IgD-negative memory B cell (primary cell): Measurements from ENCODE around the gene NAV3. TPM values are rescaled to one million over a fixed set of nuclear protein-coding genes. Genes with fewer than 3 reads are reported as not detected.

Experiments
- H3K27ac Mint-ChIP-seq, 3 donors: one replicate each; pipeline ENCODE4 v1.8.0; 2020 to 2022; ENCODE audit warnings: mild to moderate bottlenecking in 3 of 3, mixed read lengths in 3 of 3, moderate library complexity in 1 of 3
- H3K27me3 Mint-ChIP-seq: one replicate; pipeline ENCODE4 v1.8.0; 2021; ENCODE audit warnings: mixed read lengths
- H3K36me3 Mint-ChIP-seq: one replicate; pipeline ENCODE4 v1.8.0; 2020; ENCODE audit warnings: mild to moderate bottlenecking, mixed read lengths
- H3K4me1 Mint-ChIP-seq, 3 donors: one replicate each; pipeline ENCODE4 v1.8.0; 2020 to 2022; ENCODE audit warnings: mixed read lengths in 3 of 3, mild to moderate bottlenecking in 1 of 3
- H3K4me3 Mint-ChIP-seq, 4 donors: one replicate each; pipeline ENCODE4 v1.8.0; 2020 to 2022; ENCODE audit warnings: mild to moderate bottlenecking in 4 of 4, mixed read lengths in 4 of 4, moderate library complexity in 3 of 4
- H3K9me3 Mint-ChIP-seq, 3 donors: one replicate each; pipeline ENCODE4 v1.8.0; 2020 to 2021; ENCODE audit warnings: mixed read lengths in 3 of 3, mild to moderate bottlenecking in 1 of 3
- polyA plus RNA-seq: library from polyadenylated mRNA; unstranded; fragments of 300-500 nt; fragmentation: Illumina TruSeq; gene quantifications from one replicate; pipeline ENCODE4 v1.2.3, GENCODE V29; 2021

The NAV3 gene
- polyA plus RNA-seq, 1 donor from 2014 or later: 0.11 TPM

GRCh38 chr12:77865178-77865577, 34.5 kb downstream of the NAV3 start:
- H3K4me1 Mint-ChIP-seq: no peaks in the 10 kb centered on the region
- H3K36me3 Mint-ChIP-seq: no peaks in the 10 kb centered on the region
- no peaks in the 10 kb centered on the region for H3K9me3 Mint-ChIP-seq
- no peak overlapping the region for H3K27ac Mint-ChIP-seq
- no peaks in the 10 kb centered on the region for H3K27me3 Mint-ChIP-seq
- H3K4me3 Mint-ChIP-seq: no peak overlapping the region

GRCh38 chr12:77878901-77879300, 48.2 kb downstream of the NAV3 start:
- peaks cover 0 to 3% (median 0%) of the 10 kb centered on the region in 3 donors for H3K9me3 Mint-ChIP-seq
- no peaks in the 10 kb centered on the region for H3K36me3 Mint-ChIP-seq
- no peaks in the 10 kb centered on the region for H3K4me1 Mint-ChIP-seq
- H3K27ac Mint-ChIP-seq: no peak overlapping the region
- no peaks in the 10 kb centered on the region for H3K27me3 Mint-ChIP-seq
- H3K4me3 Mint-ChIP-seq: no peak overlapping the region

- H3K27me3 Mint-ChIP-seq: no peaks in the 10 kb centered on the region
- no peaks in the 10 kb centered on the region for H3K4me1 Mint-ChIP-seq
- H3K9me3 Mint-ChIP-seq: peaks cover 0 to 3% (median 0%) of the 10 kb centered on the region in 3 donors
- no peak overlapping the region for H3K27ac Mint-ChIP-seq
- no peaks in the 10 kb centered on the region for H3K36me3 Mint-ChIP-seq
- H3K4me3 Mint-ChIP-seq: no peak overlapping the region
Observed at GRCh38 chr12:77882709-77883108, 52.0 kb downstream of the NAV3 start.

- H3K27me3 Mint-ChIP-seq: no peaks in the 10 kb centered on the region
- no peaks in the 10 kb centered on the region for H3K4me1 Mint-ChIP-seq
- no peak overlapping the region for H3K4me3 Mint-ChIP-seq
- H3K27ac Mint-ChIP-seq: no peak overlapping the region
- H3K9me3 Mint-ChIP-seq: no peaks in the 10 kb centered on the region
- H3K36me3 Mint-ChIP-seq: no peaks in the 10 kb centered on the region
Observed at GRCh38 chr12:77888611-77889010, 57.9 kb downstream of the NAV3 start.

- Mint-ChIP-seq H3K27me3 (no peaks in the 10 kb centered on the region), H3K4me3 (no peak overlapping the region), H3K4me1 (no peaks in the 10 kb centered on the region), H3K36me3 (no peaks in the 10 kb centered on the region), H3K27ac (no peak overlapping the region), H3K9me3 (no peaks in the 10 kb centered on the region)
Observed at GRCh38 chr12:77891518-77892147, 60.9 kb downstream of the NAV3 start.

GRCh38 chr12:77893918-77894317, 63.2 kb downstream of the NAV3 start:
- no peaks in the 10 kb centered on the region for H3K4me1 Mint-ChIP-seq
- no peak overlapping the region for H3K4me3 Mint-ChIP-seq
- H3K27me3 Mint-ChIP-seq: no peaks in the 10 kb centered on the region
- no peak overlapping the region for H3K27ac Mint-ChIP-seq
- H3K9me3 Mint-ChIP-seq: peaks cover 0 to 2% (median 0%) of the 10 kb centered on the region in 3 donors
- no peaks in the 10 kb centered on the region for H3K36me3 Mint-ChIP-seq

- peaks cover 0 to 2% (median 0%) of the 10 kb centered on the region in 3 donors for H3K9me3 Mint-ChIP-seq
- H3K4me3 Mint-ChIP-seq: peak overlapping the region in 1 of 4 donors; percentile 27
- H3K27me3 Mint-ChIP-seq: no peaks in the 10 kb centered on the region
- H3K4me1 Mint-ChIP-seq: no peaks in the 10 kb centered on the region
- no peak overlapping the region for H3K27ac Mint-ChIP-seq
- H3K36me3 Mint-ChIP-seq: no peaks in the 10 kb centered on the region
Observed at GRCh38 chr12:77894556-77894955, 63.9 kb downstream of the NAV3 start.

- H3K27me3 Mint-ChIP-seq: no peaks in the 10 kb centered on the region
- no peak overlapping the region for H3K27ac Mint-ChIP-seq
- H3K9me3 Mint-ChIP-seq: peaks cover 0 to 5% (median 0%) of the 10 kb centered on the region in 3 donors
- H3K4me3 Mint-ChIP-seq: no peak overlapping the region
- H3K36me3 Mint-ChIP-seq: no peaks in the 10 kb centered on the region
- no peaks in the 10 kb centered on the region for H3K4me1 Mint-ChIP-seq
Observed at GRCh38 chr12:77895699-77896098, 65.0 kb downstream of the NAV3 start.

GRCh38 chr12:77907936-77908335, 77.2 kb downstream of the NAV3 start:
- H3K27ac Mint-ChIP-seq: no peak overlapping the region
- H3K9me3 Mint-ChIP-seq: peaks cover 0 to 5% (median 0%) of the 10 kb centered on the region in 3 donors
- H3K27me3 Mint-ChIP-seq: no peaks in the 10 kb centered on the region
- no peaks in the 10 kb centered on the region for H3K4me1 Mint-ChIP-seq
- no peak overlapping the region for H3K4me3 Mint-ChIP-seq
- H3K36me3 Mint-ChIP-seq: no peaks in the 10 kb centered on the region

GRCh38 chr12:77914081-77914488, 83.4 kb downstream of the NAV3 start:
- peaks cover 0 to 4% (median 0%) of the 10 kb centered on the region in 3 donors for H3K9me3 Mint-ChIP-seq
- no peaks in the 10 kb centered on the region for H3K36me3 Mint-ChIP-seq
- peaks cover 5% of the 10 kb centered on the region for H3K27me3 Mint-ChIP-seq
- no peak overlapping the region for H3K4me3 Mint-ChIP-seq
- H3K27ac Mint-ChIP-seq: no peak overlapping the region
- no peaks in the 10 kb centered on the region for H3K4me1 Mint-ChIP-seq

- Mint-ChIP-seq H3K27me3 (peaks cover 5% of the 10 kb centered on the region), H3K4me3 (no peak overlapping the region), H3K4me1 (no peaks in the 10 kb centered on the region), H3K9me3 (peaks cover 0 to 4% (median 0%) of the 10 kb centered on the region in 3 donors), H3K27ac (no peak overlapping the region), H3K36me3 (no peaks in the 10 kb centered on the region)
Observed at GRCh38 chr12:77915071-77915600, 84.4 kb downstream of the NAV3 start.

GRCh38 chr12:77916276-77916675, 85.6 kb downstream of the NAV3 start:
- Mint-ChIP-seq H3K4me1 (no peaks in the 10 kb centered on the region), H3K27ac (no peak overlapping the region), H3K4me3 (no peak overlapping the region)

GRCh38 chr12:77918046-77918445, 87.4 kb downstream of the NAV3 start:
- H3K27me3 Mint-ChIP-seq: peaks cover 5% of the 10 kb centered on the region
- no peak overlapping the region for H3K4me3 Mint-ChIP-seq
- no peaks in the 10 kb centered on the region for H3K4me1 Mint-ChIP-seq

More at GRCh38 chr12:77916276-77916675, 85.6 kb downstream of the NAV3 start:
- H3K9me3 Mint-ChIP-seq: peaks cover 0 to 3% (median 0%) of the 10 kb centered on the region in 3 donors
- no peaks in the 10 kb centered on the region for H3K36me3 Mint-ChIP-seq
- H3K27me3 Mint-ChIP-seq: peaks cover 5% of the 10 kb centered on the region

GRCh38 chr12:77919450-77919849, 88.8 kb downstream of the NAV3 start:
- Mint-ChIP-seq H3K4me1 (no peaks in the 10 kb centered on the region), H3K27ac (no peak overlapping the region), H3K36me3 (no peaks in the 10 kb centered on the region), H3K9me3 (peaks cover 0 to 3% (median 0%) of the 10 kb centered on the region in 3 donors), H3K27me3 (peaks cover 5% of the 10 kb centered on the region), H3K4me3 (no peak overlapping the region)

More at GRCh38 chr12:77918046-77918445, 87.4 kb downstream of the NAV3 start:
- peaks cover 0 to 3% (median 0%) of the 10 kb centered on the region in 3 donors for H3K9me3 Mint-ChIP-seq
- H3K36me3 Mint-ChIP-seq: no peaks in the 10 kb centered on the region
- H3K27ac Mint-ChIP-seq: no peak overlapping the region

- Mint-ChIP-seq H3K27ac (no peak overlapping the region), H3K4me1 (peaks cover 0 to 4% (median 1%) of the 10 kb centered on the region in 3 donors), H3K27me3 (no peaks in the 10 kb centered on the region), H3K36me3 (no peaks in the 10 kb centered on the region), H3K4me3 (no peak overlapping the region), H3K9me3 (no peaks in the 10 kb centered on the region)
Observed at GRCh38 chr12:77923882-77924281, 93.2 kb downstream of the NAV3 start.

- Mint-ChIP-seq H3K4me1 (peaks cover 0 to 4% (median 1%) of the 10 kb centered on the region in 3 donors), H3K27me3 (no peaks in the 10 kb centered on the region), H3K9me3 (no peaks in the 10 kb centered on the region), H3K4me3 (no peak overlapping the region), H3K36me3 (no peaks in the 10 kb centered on the region), H3K27ac (no peak overlapping the region)
Observed at GRCh38 chr12:77924703-77925102, 94.0 kb downstream of the NAV3 start.
